SU-DHL-6 (cell line): ENCODE results near the gene TSPYL6.

ENCODE experiments used
- EZH2phosphoT487 ChIP-seq: fragments of 200-600 bp; sonication (generic), shearing (Covaris generic); conservative IDR thresholded peaks from 2 replicates; pipeline ENCODE4 v1.6.1; 2018; ENCODE audit warnings: mild to moderate bottlenecking, antibody characterized with exemption, low read length, moderate library complexity, mixed read lengths
- TF ChIP-seq, protein P1 (sequence below): fragments of 200-600 bp; sonication (generic); IDR thresholded peaks from one replicate; pipeline ENCODE4 v1.5.1; 2017; ENCODE audit warnings: antibody characterized with exemption, mild to moderate bottlenecking, low read length, moderate library complexity; ENCODE audit not compliant: insufficient read depth, poor library complexity, severe bottlenecking

DNA sequence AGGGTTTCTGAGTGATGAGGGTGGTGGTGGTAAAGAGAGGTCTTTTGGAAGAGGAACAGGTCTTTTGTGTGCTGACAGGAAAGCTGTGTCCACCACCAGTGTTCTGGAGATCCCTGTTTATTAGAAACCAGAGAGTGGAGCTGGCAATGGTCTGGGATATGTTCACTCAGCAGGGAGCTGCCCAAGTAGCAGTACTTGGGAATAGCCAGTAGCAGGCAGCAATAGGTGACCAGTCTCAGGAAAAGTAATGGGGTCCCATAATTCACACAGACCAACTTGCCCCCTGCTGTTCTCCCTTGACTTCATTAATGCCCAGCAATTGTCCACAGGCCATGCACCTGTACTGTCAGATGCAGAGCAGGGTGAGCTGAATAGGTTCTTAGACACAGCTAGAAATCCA is 1.8 kb downstream of the TSPYL6 start:
- TF ChIP-seq, protein P1, sequence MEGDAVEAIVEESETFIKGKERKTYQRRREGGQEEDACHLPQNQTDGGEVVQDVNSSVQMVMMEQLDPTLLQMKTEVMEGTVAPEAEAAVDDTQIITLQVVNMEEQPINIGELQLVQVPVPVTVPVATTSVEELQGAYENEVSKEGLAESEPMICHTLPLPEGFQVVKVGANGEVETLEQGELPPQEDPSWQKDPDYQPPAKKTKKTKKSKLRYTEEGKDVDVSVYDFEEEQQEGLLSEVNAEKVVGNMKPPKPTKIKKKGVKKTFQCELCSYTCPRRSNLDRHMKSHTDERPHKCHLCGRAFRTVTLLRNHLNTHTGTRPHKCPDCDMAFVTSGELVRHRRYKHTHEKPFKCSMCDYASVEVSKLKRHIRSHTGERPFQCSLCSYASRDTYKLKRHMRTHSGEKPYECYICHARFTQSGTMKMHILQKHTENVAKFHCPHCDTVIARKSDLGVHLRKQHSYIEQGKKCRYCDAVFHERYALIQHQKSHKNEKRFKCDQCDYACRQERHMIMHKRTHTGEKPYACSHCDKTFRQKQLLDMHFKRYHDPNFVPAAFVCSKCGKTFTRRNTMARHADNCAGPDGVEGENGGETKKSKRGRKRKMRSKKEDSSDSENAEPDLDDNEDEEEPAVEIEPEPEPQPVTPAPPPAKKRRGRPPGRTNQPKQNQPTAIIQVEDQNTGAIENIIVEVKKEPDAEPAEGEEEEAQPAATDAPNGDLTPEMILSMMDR = no peak
- no peak for TF ChIP-seq EZH2phosphoT487
